SK-N-SH (cell line): ENCODE results near the gene SIRPA. TPM values are rescaled to one million over a fixed set of nuclear protein-coding genes. Genes with fewer than 3 reads are reported as not detected.

Source experiments
- CTCF ChIA-PET: fragments of 300-600, 350-600 bp; formaldehyde crosslinking; extraction: SDS; loops from one replicate; lab custom pipeline; 2021; lab: Yijun Ruan, JAX
- POLR2A ChIA-PET: fragments of 350-600 bp; sonication (Branson Sonifier 250); formaldehyde crosslinking; extraction: SDS; loops from one replicate; lab custom pipeline; 2020; ENCODE audit warnings: antibody characterized with exemption, inconsistent platforms; lab: Yijun Ruan, JAX
- DNase-seq: peaks from one replicate; pipeline ENCODE4 v3.0.0; 2012
- H2AFZ ChIP-seq: fragments of 200-600 bp; sonication (generic); 2 replicates; pipeline ENCODE4 v1.8.1; 2016; ENCODE audit warnings: antibody characterized with exemption, mild to moderate bottlenecking, low read depth
- H3F3A ChIP-seq: fragments of 200-600 bp; sonication (generic); replicated peaks from 2 replicates; pipeline ENCODE3; 2016; ENCODE audit warnings: antibody characterized with exemption, mild to moderate bottlenecking; ENCODE audit not compliant: insufficient read depth
- H3K27ac ChIP-seq, 2 experiments: fragments of 200-500 bp in 1 of 2; fragments of 200-600 bp in 1 of 2; sonication (Bioruptor generic) in 1 of 2; sonication (generic), shearing (Covaris generic) in 1 of 2; 2 replicates each; pipeline versions ENCODE4 v1.5.1 to v1.6.1; 2014 to 2016; ENCODE audit warnings: low read depth in 2 of 2, inconsistent platforms in 1 of 2, low read length in 1 of 2, mild to moderate bottlenecking in 1 of 2, mixed read lengths in 1 of 2
- H3K27me3 ChIP-seq: fragments of 200-600 bp; sonication (generic), shearing (Covaris generic); 2 replicates; pipeline ENCODE4 v1.6.1; 2016; ENCODE audit warnings: mixed run types; ENCODE audit not compliant: insufficient read depth
- H3K36me3 ChIP-seq, 2 experiments: fragments of 200-500 bp in 1 of 2; fragments of 200-600 bp in 1 of 2; sonication (Bioruptor generic) in 1 of 2; sonication (generic) in 1 of 2; replicated peaks in 1 of 2; 2 replicates each; pipeline versions ENCODE3 to v1.5.1; 2014 to 2016; ENCODE audit warnings: low read length in 1 of 2, mild to moderate bottlenecking in 1 of 2; ENCODE audit not compliant: insufficient read depth in 2 of 2, control insufficient read depth in 1 of 2
- H3K4me1 ChIP-seq, 2 experiments: fragments of 200-500 bp in 1 of 2; fragments of 200-600 bp in 1 of 2; sonication (Bioruptor generic) in 1 of 2; sonication (generic), shearing (Covaris generic) in 1 of 2; 2 replicates each; pipeline versions ENCODE4 v1.5.1 to v1.6.1; 2014 to 2016; ENCODE audit warnings: low read depth in 1 of 2, low read length in 1 of 2, mixed run types in 1 of 2; ENCODE audit not compliant: insufficient read depth in 2 of 2, control insufficient read depth in 1 of 2
- H3K4me2 ChIP-seq: fragments of 200-600 bp; sonication (generic), shearing (Covaris generic); 2 replicates; pipeline ENCODE4 v1.6.1; 2017; ENCODE audit warnings: mixed run types
- H3K4me3 ChIP-seq, 2 experiments: fragments of 200-500 bp in 1 of 2; fragments of 200-600 bp in 1 of 2; sonication (Bioruptor generic) in 1 of 2; sonication (generic), shearing (Covaris generic) in 1 of 2; 2 replicates each; pipeline versions ENCODE4 v1.5.1 to v1.8.1; 2014 to 2016; ENCODE audit warnings: low read depth in 2 of 2, inconsistent platforms in 1 of 2, low read length in 1 of 2, mild to moderate bottlenecking in 1 of 2, mixed read lengths in 1 of 2, moderate library complexity in 1 of 2
- H3K79me2 ChIP-seq: fragments of 200-600 bp; sonication (generic); 2 replicates; pipeline ENCODE4 v1.8.1; 2017; ENCODE audit warnings: mild to moderate bottlenecking; ENCODE audit not compliant: insufficient read depth
- H3K9ac ChIP-seq: fragments of 200-600 bp; sonication (generic); 2 replicates; pipeline ENCODE4 v1.6.1; 2017; ENCODE audit warnings: mixed run types
- H3K9me2 ChIP-seq: fragments of 200-600 bp; sonication (generic); 2 replicates; pipeline ENCODE4 v1.6.1; 2017; ENCODE audit warnings: mixed run types
- H3K9me3 ChIP-seq: fragments of 200-600 bp; sonication (generic); 2 replicates; pipeline ENCODE4 v1.6.1; 2017; ENCODE audit warnings: mixed run types, mild to moderate bottlenecking, moderate library complexity
- H4K20me1 ChIP-seq: fragments of 200-600 bp; sonication (generic); 2 replicates; pipeline ENCODE4 v1.6.1; 2017; ENCODE audit warnings: mild to moderate bottlenecking, mixed run types; ENCODE audit not compliant: insufficient read depth
- CHD2 ChIP-seq: fragments of 150-350 bp; IDR thresholded peaks from 2 replicates; pipeline ENCODE4 v1.6.1; 2018; ENCODE audit warnings: low read length; ENCODE audit not compliant: partially characterized antibody
- CTCF ChIP-seq: fragments of 200-600 bp; sonication (generic); IDR thresholded peaks from 2 replicates; pipeline ENCODE4 v1.6.1; 2017; ENCODE audit warnings: antibody characterized with exemption, mild to moderate bottlenecking, moderate library complexity
- FOXM1 ChIP-seq: IDR thresholded peaks from 2 replicates; pipeline ENCODE4 v1.4.0; 2012; ENCODE audit warnings: low read depth, mild to moderate bottlenecking
- NFIC ChIP-seq: IDR thresholded peaks from 2 replicates; pipeline ENCODE4 v1.4.0; 2012; ENCODE audit warnings: borderline replicate concordance
- TEAD4 ChIP-seq: IDR thresholded peaks from 2 replicates; pipeline ENCODE4 v1.4.0; 2012; ENCODE audit warnings: mild to moderate bottlenecking, borderline replicate concordance; ENCODE audit not compliant: insufficient read depth
- YY1 ChIP-seq: IDR thresholded peaks from 2 replicates; pipeline ENCODE4 v1.4.0; 2012; ENCODE audit warnings: low read depth, mild to moderate bottlenecking
- WGBS: methylation state at CpG from one replicate; pipeline ENCODE4 v1.1.6; 2017; ENCODE audit warnings: low lambda C conversion rate; 5-methylcytosine and 5-hydroxymethylcytosine counted together
- polyA plus RNA-seq, 3 experiments: library from polyadenylated mRNA; depleted of rRNA; stranded (reverse); fragments of >200 nt; gene quantifications; 2 replicates each; pipeline ENCODE4 v1.2.3, GENCODE V29; 2012

Gene SIRPA
- polyA plus RNA-seq, 1 of the 3 experiments (the other 2 are of a cell fraction): 9.1 TPM

GRCh38 chr20:1945660-1946059 is 50.5 kb downstream of the SIRPA start:
- H3K4me3 ChIP-seq: no peak overlapping the region
- H3F3A ChIP-seq: no peaks in the 10 kb centered on the region
- H3K79me2 ChIP-seq: no peaks in the 10 kb centered on the region
- no peak for DNase-seq
- TF ChIP-seq CTCF (no peak), NFIC (no peak)
- CTCF ChIA-PET: interaction anchor here (0.9 to 1.0 kb wide), 3 partner anchors 19 to 225 kb away, joined by 3 read pairs; no protein-coding TSS in a partner anchor
- H4K20me1 ChIP-seq: no peaks in the 10 kb centered on the region
- no peaks in the 10 kb centered on the region for H3K36me3 ChIP-seq
- no peaks in the 10 kb centered on the region for H3K9me2 ChIP-seq
- H3K4me1 ChIP-seq: peaks cover 9 to 12% of the 10 kb centered on the region in 2 experiments; a peak in 2 of 4 replicates
- H3K9ac ChIP-seq: no peak overlapping the region
- H3K9me3 ChIP-seq: no peaks in the 10 kb centered on the region
- H3K4me2 ChIP-seq: no peak overlapping the region
- 64% methylated on average over 7 of the region's 7 CpGs for WGBS
- H3K27me3 ChIP-seq: no peaks in the 10 kb centered on the region; the same call in 1 of the 2 replicates
- H2AFZ ChIP-seq: no peak overlapping the region
- POLR2A ChIA-PET: no interaction called here
- no peak overlapping the region for H3K27ac ChIP-seq

- POLR2A ChIA-PET: no interaction called here
- DNase-seq: no peak
Measured at GRCh38 chr20:1946442-1946761, 51.2 kb downstream of the SIRPA start.

More at GRCh38 chr20:1946442-1946761, 51.2 kb downstream of the SIRPA start:
- CTCF ChIA-PET: interaction anchor here (0.7 to 0.8 kb wide), 2 partner anchors 19 to 182 kb away, joined by 3 read pairs; no protein-coding TSS in a partner anchor
- TF ChIP-seq CHD2 (no peak), YY1 (no peak), CTCF (no peak), FOXM1 (no peak), TEAD4 (no peak)
- Histone ChIP-seq H3K36me3 (no peaks in the 10 kb centered on the region), H3K27ac (no peak overlapping the region), H4K20me1 (no peaks in the 10 kb centered on the region), H3K9me3 (no peaks in the 10 kb centered on the region), H3K27me3 (no peaks in the 10 kb centered on the region; the same call in 1 of the 2 replicates), H2AFZ (no peak overlapping the region), H3K4me3 (no peak overlapping the region), H3K79me2 (no peaks in the 10 kb centered on the region), H3K9ac (no peak overlapping the region), H3K9me2 (no peaks in the 10 kb centered on the region), H3F3A (no peaks in the 10 kb centered on the region), H3K4me2 (no peak overlapping the region), H3K4me1 (peaks cover 9 to 12% of the 10 kb centered on the region in 2 experiments; a peak in 2 of 4 replicates)
- WGBS: 78% methylated on average over 7 of the region's 7 CpGs
